Suprapubic skin (tissue), 4 donors: ENCODE measurements around the gene AIG1. TPM values are rescaled to one million over a fixed set of nuclear protein-coding genes. Genes with fewer than 3 reads are reported as not detected.

Experiments
- DNase-seq, 2 donors: peaks; one replicate each; pipeline ENCODE4 v3.0.0-alpha.2; 2019; ENCODE audit warnings: low spot score in 2 of 2
- H3K27ac ChIP-seq: fragments of 200-600 bp; sonication (generic); one replicate; pipeline ENCODE4 v1.5.1; 2019
- H3K27me3 ChIP-seq: fragments of 200-600 bp; sonication (generic); one replicate; pipeline ENCODE4 v1.5.1; 2019
- H3K36me3 ChIP-seq: fragments of 200-600 bp; sonication (generic); one replicate; pipeline ENCODE4 v1.5.1; 2019
- H3K4me1 ChIP-seq: fragments of 200-600 bp; sonication (generic); one replicate; pipeline ENCODE4 v1.5.1; 2019
- H3K4me3 ChIP-seq: fragments of 200-600 bp; sonication (generic); one replicate; pipeline ENCODE4 v1.5.1; 2019; ENCODE audit warnings: mild to moderate bottlenecking
- H3K9me3 ChIP-seq: fragments of 200-600 bp; sonication (generic); one replicate; pipeline ENCODE4 v1.5.1; 2019
- CTCF ChIP-seq, 2 donors: fragments of 200-600 bp in 1 of 2; fragments of 450-650 bp in 1 of 2; sonication (generic) in 1 of 2; IDR thresholded peaks; one replicate each; pipeline ENCODE4 v1.5.1; 2016 to 2019; ENCODE audit warnings: antibody characterized with exemption in 2 of 2, mild to moderate bottlenecking in 1 of 2, moderate library complexity in 1 of 2
- EP300 ChIP-seq: sonication (generic); formaldehyde crosslinking; IDR thresholded peaks from one replicate; pipeline ENCODE4 v1.6.1; 2017; ENCODE audit warnings: antibody characterized with exemption
- POLR2A ChIP-seq, 2 donors: fragments of 450-650 bp; IDR thresholded peaks; one replicate each; pipeline ENCODE4 v1.6.1; 2017; ENCODE audit warnings: antibody characterized with exemption in 2 of 2, mild to moderate bottlenecking in 2 of 2, moderate library complexity in 2 of 2
- POLR2AphosphoS5 ChIP-seq, 3 donors: sonication (generic); formaldehyde crosslinking; IDR thresholded peaks; one replicate each; pipeline ENCODE4 v1.6.1; 2017; ENCODE audit warnings: antibody characterized with exemption in 3 of 3
- WGBS: methylation state at CpG from one replicate; pipeline ENCODE4 v1.1.5; 2018; 5-methylcytosine and 5-hydroxymethylcytosine counted together
- total RNA-seq, 4 donors: library from RNA; depleted of rRNA; stranded (reverse); fragments of >200 nt; gene quantifications; one replicate each; pipeline ENCODE4 v1.1.0, GENCODE V29; 2016

AIG1 gene
- total RNA-seq, 4 donors from 2014 or later: 14.5 to 22.1 (median 19.7) TPM

DNA sequence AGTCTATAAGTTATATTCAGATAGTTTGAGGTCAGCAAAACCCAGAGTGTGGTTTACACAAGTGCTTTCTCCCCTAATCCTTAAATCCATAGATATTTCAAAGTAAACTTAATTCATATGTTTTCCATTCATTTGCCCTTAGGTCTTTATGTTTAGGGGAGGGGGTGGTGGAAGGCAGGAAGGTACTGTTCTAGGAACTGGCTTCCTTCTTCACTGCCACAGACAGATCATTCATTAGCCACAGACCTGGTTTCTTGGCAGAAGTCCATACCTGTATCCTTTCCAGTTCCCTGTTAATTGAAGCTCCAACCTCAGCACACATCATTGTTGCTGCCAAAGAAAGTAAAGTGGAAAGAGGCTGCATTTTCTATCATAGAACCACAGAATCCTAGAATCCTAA lies 123.0 kb downstream of the AIG1 start:
- Histone ChIP-seq H3K27ac (no peak overlapping the region), H3K4me1 (no peaks in the 10 kb centered on the region), H3K27me3 (no peaks in the 10 kb centered on the region), H3K4me3 (no peak overlapping the region), H3K9me3 (no peaks in the 10 kb centered on the region), H3K36me3 (no peaks in the 10 kb centered on the region)
- TF ChIP-seq POLR2AphosphoS5 (IDR thresholded peaks at IDR 0.05) (no peak), EP300 (no peak), CTCF (IDR thresholded peaks at IDR 0.05) (no peak), POLR2A (IDR thresholded peaks at IDR 0.05) (no peak)
- DNase-seq: no peak

- no peaks in the 10 kb centered on the region for H3K4me1 ChIP-seq
- H3K4me3 ChIP-seq: no peak overlapping the region
- H3K9me3 ChIP-seq: no peaks in the 10 kb centered on the region
- H3K27ac ChIP-seq: no peak overlapping the region
- H3K27me3 ChIP-seq: no peaks in the 10 kb centered on the region
- TF ChIP-seq EP300 (no peak), CTCF (IDR thresholded peaks at IDR 0.05) (no peak), POLR2A (IDR thresholded peaks at IDR 0.05) (no peak)
- WGBS: 97% methylated on average over 2 of the region's 2 CpGs
- no peaks in the 10 kb centered on the region for H3K36me3 ChIP-seq
- DNase-seq: no peak
These were observed 124.6 kb downstream of the AIG1 start for GRCh38 chr6:143185288-143185687.

DNA sequence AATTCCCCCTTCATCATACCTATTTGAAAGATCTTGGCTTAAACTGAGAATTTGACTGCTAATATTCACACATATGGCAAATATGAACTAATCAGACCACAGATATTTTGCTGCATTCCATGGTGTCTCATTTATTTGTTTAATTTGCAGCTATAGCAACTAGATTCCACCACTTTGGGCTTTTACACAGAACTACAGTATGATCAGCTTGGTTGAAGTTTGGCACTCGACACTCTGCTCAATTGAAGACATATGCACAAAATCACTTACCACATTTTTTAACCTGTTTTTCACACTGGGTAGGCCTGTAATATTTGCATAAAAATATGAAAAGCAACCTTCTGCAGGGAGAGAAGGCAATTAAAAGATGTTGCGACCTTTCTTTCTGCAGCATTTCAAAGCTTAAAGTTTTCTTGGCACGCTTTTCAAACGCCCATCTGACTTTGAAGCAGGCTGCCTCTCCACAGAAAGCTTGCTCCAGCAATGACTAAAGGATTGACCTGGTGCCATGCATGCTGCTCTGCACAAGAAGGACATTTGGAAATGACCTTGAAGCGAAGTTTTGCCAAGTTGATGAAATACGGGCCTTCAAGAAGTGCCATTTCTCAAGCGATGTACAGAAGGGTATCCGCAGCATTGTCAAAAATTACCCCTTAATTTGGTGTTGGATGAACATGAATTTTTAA lies 126.7 kb downstream of the AIG1 start:
- TF ChIP-seq EP300 (no peak), CTCF (IDR thresholded peaks at IDR 0.05) (no peak), POLR2AphosphoS5 (IDR thresholded peaks at IDR 0.05) (peak in 1 of 3 donors; percentile 39)
- H3K36me3 ChIP-seq: no peaks in the 10 kb centered on the region
- H3K27me3 ChIP-seq: no peaks in the 10 kb centered on the region
- no peaks in the 10 kb centered on the region for H3K4me1 ChIP-seq
- H3K9me3 ChIP-seq: no peaks in the 10 kb centered on the region
- H3K4me3 ChIP-seq: no peak overlapping the region
- H3K27ac ChIP-seq: no peak overlapping the region
- whole genome bisulfite sequencing: 71% methylated on average over 8 of the region's 8 CpGs
- no peak for DNase-seq

- no peaks in the 10 kb centered on the region for H3K4me1 ChIP-seq
- no peak overlapping the region for H3K27ac ChIP-seq
- no peak for DNase-seq
- 88% methylated on average over 2 of the region's 2 CpGs for WGBS
- no peaks in the 10 kb centered on the region for H3K36me3 ChIP-seq
- H3K9me3 ChIP-seq: no peaks in the 10 kb centered on the region
- TF ChIP-seq EP300 (no peak), POLR2AphosphoS5 (IDR thresholded peaks at IDR 0.05) (no peak), POLR2A (IDR thresholded peaks at IDR 0.05) (no peak), CTCF (IDR thresholded peaks at IDR 0.05) (no peak)
- no peak overlapping the region for H3K4me3 ChIP-seq
- no peaks in the 10 kb centered on the region for H3K27me3 ChIP-seq
These were observed 127.6 kb downstream of the AIG1 start for GRCh38 chr6:143188292-143188691.

GRCh38 chr6:143191361-143191760 lies 130.7 kb downstream of the AIG1 start:
- H3K27me3 ChIP-seq: no peaks in the 10 kb centered on the region
- no peak overlapping the region for H3K27ac ChIP-seq
- H3K36me3 ChIP-seq: no peaks in the 10 kb centered on the region
- H3K4me1 ChIP-seq: no peaks in the 10 kb centered on the region
- TF ChIP-seq CTCF (IDR thresholded peaks at IDR 0.05): no peak
- TF ChIP-seq POLR2A (IDR thresholded peaks at IDR 0.05): no peak
- no peak for TF ChIP-seq EP300
- no peak for TF ChIP-seq POLR2AphosphoS5 (IDR thresholded peaks at IDR 0.05)
- no peaks in the 10 kb centered on the region for H3K9me3 ChIP-seq
- no peak for DNase-seq
- H3K4me3 ChIP-seq: no peak overlapping the region
